HG02798 (cell line): ENCODE results near the gene SRXN1.

Experiments
- ATAC-seq: cut with Tn5 transposase; IDR thresholded peaks from one replicate; pipeline ENCODE4 v1.9.1; 2021; ENCODE audit warnings: mild to moderate bottlenecking; ENCODE audit not compliant: unreplicated experiment, poor library complexity

SRXN1 gene

DNA sequence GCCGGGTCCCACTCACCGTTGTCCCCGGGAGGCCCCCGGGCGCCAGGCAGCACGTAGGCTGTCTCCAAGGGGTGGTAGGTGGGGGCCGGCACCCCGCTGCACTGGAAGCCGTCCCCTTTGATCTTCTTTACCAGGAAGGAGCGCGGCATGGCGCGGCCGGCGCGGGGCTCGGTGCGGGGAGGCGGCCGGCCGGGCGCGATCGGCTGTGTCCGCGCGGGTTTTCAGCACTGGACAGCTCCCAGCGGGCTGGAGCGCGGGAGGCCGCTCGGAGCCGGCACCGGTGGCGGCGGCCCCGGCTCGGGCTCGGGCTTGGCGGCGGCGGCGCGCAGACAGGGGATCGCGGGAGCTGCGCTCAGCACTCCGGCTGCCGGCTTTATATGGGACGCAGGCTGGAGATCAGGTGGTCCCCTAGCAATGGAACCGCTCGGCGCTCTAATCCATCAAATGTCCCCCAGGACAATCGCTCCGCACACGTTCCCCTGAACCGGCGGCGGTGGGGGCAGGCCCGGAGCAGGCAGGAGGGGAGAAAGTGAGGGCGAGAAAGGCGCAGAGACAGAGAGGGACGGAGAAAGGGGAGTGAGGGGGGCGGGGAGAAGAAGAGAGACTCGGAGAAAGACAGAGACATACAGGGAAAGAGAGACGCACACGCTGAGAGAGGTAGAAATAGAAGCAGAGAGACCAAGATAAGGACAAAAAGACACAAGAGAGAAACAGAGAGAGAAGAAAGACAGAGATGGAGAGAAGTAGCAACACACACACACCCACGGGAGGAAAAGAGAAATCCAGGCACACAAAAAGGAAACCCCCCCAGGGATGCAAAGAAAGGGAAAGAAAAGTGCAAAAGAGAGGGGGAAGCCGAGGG lies 22.7 kb upstream of the SRXN1 start, which contains the start of gene SCRT2:
TSS of gene SCRT2 (minus strand) at position 350 of the 862 bp plus-strand sequence. CDS start at position 149, 201 bp downstream.
- ATAC-seq: peak; percentile 42

DNA sequence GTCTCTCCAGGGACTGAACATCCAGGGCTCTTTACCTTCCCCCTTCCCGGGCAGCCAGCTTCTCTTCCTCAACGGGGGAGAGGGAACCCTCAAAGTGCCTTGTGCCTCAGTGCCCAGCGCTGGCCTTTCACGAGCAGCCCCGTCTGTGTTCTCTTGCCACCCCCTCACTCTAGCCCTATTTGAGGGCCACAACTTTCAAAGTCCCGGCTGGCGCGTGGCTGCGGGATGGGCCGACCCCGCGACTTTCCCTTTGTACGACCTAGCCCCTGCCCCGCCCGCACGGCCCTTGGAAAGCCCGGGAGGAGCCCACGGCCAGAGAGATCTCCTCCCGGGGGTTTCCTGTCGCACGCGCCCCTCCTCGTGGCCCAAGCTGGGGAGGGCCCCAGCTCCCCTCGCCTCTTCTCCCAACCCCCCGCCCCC lies 22.0 kb upstream of the SRXN1 start:
- ATAC-seq: no peak

DNA sequence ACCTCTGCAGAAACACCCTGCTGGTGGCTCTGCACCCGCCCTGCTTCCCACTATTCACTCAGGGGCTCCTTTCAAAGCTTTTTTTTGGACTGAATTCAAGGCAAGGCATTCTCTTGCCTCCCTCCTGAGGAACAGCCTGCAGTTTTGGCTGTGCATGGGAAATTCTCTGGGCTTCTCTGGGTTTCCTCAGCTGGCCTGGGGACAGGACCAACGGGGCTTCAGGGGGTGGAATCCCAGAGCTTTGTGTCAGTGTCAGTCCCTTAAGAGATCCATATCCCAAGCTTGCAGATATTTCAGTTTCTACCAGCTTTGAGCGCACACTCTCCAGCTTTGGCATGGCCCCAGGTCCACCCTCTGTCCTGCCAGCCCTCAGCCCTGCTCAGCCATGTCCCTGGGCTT lies 20.6 kb upstream of the SRXN1 start:
- no peak for ATAC-seq

DNA sequence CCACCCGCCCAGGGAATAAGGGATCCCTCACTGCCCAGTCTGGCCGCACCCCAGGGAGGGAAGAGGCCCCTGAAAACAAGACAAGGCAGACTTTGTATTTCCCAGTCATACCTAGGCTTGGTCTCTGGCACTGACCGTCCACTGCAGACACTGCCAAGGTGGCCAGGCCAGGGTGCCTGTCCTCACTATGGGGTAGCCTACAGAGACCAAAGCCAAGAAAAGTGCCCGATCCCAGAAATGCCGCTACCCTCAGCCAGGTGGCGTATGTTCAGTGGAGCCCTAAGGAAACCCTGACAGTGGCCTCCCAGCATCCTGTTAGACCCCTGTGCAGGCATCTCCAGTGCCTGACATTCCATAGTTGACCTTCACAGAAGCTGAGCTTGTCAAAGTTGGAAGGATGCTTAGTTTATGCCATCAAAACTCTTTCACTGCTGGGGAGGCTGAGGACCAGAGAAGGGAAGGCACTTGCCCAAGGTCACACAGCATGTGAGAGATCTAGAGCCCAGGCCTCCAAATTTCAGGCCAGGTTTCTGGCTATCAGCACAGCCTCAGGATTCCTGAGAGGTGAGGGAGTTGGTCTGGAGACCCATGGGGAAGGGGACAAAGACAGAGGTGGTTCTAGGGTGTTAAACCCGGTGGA lies 20.1 kb upstream of the SRXN1 start:
- ATAC-seq: no peak

DNA sequence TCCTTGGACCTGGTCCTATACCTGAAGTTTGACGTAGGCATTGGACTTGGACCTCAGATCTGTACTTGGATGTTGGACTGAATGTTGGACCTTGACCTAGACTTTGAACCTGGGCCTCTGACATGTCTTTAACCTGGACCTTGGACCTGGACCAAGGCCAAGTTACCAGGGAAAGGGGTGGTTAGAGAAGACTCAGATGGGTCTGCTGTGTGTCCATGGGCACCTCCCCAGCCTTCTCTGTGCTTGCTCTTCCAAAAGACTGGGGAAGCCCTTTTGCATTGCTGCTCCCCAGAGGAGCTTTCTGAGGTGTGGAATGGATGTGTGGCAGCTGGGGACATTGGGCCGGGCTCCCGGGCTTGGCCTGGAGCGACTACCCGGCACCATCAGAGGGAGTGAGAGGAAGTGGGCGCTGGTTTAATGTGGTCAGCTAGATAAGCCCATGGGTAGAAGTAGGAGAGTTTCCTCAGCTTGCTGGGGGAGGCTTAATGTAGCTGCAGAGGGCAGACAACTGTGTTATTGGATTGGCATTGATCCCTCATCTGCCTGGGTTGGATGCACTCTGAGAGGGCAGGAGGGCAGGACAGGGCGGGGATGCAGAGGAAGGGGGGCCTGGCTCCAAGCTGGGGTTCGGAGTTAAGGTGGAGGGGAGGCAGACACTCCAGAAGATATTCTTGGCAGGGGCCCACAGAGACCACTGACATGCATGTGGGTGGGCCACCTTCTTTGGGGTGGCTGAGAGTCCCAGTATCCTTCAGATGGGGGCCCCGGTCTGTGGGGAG lies 18.4 kb upstream of the SRXN1 start:
- ATAC-seq: no peak

DNA sequence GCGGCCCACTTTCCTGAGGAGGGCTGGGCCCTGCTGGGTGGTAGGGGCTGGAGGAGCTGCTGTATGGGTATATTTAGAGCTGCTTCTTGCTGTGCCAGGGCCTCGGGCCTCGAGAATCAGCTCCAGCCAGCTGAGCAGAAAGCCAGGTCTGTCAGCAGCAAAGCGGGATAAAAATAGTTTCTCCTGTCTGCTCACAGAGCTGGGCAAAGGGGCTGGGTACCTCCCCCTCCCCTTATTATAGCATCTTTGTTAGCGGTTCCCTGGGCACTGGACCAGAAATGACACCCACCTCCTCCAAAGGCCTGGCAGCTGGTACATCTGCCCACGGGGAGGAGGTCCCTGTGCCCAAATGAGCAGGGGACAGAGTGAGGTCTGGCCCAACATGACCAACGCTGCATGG lies 16.6 kb upstream of the SRXN1 start:
- ATAC-seq: no peak

DNA sequence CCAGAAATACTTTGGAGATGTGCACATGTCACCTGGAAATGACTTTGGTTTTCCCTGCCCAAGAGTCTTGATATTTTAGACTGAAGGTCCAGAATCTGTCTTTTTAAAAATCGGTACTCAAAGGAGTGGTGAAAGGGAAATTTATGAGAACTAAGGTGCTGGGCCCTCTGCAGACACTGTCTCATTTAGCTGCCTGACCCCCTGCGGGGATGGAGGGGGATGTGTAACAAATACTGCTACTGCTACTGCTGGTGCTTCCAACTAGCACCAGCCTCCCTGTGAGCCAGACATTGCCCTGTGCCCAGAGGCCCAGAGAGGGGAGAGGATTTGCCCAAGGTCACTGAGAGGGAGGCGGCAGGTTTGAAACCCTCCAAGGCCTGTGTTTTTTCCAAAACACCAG lies 15.6 kb upstream of the SRXN1 start:
- ATAC-seq: no peak

DNA sequence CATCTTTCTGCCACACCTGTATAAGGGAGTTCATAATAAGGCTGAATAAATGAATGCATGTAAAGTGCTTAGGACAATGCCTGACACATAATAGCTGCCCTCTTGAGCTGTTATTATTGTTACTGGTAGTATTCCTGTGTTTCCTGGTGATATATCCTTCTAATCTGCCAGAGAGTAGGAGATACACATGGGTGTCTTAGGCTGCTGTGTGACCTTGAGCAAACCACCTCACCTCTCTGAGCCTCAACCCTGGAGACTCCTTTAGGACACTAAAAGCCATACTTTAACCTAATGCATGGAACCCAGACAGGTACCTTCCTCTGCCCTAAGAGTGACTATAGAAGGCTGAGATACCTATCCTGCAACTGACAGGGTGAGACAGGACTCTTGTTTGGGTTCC lies 15.1 kb upstream of the SRXN1 start:
- ATAC-seq: no peak

DNA sequence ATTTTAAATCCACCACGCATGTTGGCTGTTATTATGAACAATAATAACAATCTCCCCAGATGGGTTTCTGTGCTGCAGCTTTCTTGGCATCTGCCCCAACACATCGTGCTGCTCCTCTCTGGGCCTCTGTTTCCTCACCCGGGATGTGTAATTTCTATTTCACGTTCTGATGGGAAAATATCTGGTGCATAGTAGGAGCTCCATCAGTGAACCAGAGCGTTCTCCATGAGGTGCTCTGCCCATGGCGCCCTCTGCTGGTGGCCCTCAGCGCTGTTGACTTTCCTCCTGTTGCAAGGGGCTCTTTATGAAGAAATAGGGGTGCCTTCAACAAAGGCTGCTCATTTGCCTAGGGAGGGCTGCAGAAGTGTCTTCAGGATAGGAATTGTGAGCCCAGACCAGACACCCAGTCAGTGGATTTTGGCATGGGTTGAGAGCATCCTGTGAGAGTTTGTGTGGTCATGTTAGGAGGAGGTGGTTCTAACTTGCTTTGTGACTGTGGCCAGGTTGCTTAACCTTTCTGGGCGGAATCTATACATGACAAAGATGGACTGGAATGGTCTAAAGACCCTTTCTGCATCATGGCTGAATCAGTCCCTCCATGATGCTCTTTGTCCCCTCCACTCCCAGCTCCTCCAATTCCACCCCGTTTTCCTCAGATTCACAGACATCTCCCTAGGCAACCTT lies 14.5 kb upstream of the SRXN1 start:
- no peak for ATAC-seq

DNA sequence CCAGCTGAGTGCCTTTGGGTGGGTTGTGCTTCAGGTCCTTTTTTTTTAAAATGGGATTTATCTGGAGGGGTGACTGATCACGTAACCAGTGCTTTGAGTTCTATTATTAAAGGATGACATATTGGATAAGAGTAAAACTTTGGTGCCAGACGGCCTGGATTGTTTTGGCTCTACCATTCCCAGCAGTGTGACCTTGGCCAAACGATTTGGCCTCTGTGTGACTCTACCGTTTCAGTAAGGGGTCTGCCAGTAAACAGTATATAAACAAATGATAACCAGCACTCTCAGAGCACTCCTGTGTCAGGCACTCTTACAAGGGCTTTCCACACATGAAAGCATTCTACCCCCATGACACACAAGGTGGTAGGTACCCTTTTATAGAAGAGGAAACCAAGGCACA lies 13.9 kb upstream of the SRXN1 start:
- ATAC-seq: no peak

DNA sequence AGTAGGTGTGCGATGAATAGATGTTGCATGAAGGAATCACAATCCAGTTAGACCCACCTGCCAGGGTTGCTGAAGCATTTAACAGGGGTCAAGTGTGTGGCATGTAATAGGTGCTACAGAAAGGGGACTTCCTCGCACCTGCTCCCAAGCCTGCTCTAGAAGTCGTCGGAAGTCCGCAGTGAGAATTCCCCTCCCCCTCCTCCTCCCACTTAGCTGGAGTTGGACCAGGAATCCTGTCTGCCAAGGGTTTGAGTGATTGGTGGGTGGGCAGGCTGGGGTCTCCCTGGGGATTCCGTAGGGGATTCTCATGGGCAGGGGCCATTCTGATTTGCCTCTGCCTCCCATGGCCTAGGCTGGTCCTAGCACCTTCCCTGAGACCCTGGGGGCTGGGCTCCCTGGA lies 12.3 kb upstream of the SRXN1 start:
- ATAC-seq: no peak

DNA sequence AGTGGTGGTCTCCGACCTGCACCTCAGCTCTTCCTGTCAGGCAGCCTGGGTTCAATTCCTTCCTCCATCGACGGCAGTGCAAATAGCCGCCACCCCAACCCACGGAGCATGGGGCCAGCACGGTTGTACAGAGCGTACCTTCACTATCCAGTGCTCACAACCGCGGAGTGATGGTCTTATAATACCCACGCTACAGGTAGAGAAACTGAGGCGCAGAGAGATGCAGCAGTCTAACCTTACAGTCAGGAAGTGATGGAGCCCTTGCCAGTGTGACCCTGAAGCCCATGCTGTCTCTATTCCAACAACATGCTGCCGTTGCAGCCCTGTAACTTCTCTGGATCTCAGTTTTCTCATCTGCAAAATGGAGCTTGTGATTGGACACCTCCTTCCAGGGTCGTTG lies 11.6 kb upstream of the SRXN1 start:
- no peak for ATAC-seq

DNA sequence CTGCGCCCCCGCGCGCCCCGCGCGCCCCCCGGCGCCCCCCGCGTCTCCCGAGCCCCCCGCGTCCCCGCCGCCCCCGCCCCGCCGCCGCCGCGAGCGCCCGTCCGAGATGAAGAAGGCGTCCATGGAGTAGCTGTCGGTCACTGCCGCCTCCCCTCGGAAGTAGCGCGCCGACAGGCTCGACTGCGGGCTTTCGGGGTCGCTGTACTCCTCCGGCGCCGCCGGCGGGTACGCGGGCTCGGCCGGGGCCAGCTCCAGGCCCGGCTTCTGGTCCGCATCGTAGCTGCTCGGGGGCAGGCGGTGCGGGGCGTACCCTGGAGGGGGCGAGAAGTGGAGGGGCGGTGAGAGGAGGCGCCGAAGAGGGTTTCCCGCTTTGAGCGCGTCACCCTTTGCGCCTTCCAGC lies 11.2 kb upstream of the SRXN1 start:
- no peak for ATAC-seq

DNA sequence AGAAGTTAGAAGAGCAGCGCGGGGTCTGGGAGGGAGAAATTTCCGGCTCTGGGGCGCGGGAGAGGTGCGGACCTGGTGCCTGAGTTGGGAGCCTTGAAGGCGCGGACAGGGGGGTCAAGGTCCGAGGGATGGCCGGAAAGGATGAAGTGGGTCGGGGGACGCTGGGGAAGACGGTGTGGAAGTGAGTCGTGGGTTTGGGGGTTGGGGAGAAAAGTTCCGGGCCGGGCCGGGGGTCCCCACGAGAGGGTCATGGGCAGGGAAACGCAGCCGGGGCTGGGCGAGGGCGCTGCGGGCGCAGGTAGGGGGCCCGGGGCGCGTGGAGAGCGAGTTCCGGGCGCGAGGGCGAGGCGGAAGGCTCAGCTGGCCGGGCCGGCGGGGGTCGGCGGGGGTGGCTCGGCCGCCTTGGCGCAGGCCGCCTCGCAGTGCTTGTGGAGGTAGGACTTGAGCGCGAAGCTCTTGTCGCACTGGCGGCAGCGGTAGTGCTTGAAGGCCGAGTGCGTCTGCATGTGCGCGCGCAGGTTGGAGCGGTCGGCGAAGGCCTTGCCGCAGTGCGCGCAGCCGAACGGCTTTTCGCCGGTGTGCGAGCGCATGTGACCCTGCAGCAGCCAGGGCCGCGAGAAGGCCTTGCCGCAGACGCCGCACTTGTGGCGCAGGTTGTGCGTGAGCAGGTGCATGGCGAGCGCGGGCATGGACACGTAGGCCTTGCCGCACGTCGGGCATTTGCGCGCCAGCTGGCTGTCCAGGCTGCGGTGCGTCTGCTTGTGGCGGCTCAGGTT lies 10.5 kb upstream of the SRXN1 start:
- ATAC-seq: no peak

DNA sequence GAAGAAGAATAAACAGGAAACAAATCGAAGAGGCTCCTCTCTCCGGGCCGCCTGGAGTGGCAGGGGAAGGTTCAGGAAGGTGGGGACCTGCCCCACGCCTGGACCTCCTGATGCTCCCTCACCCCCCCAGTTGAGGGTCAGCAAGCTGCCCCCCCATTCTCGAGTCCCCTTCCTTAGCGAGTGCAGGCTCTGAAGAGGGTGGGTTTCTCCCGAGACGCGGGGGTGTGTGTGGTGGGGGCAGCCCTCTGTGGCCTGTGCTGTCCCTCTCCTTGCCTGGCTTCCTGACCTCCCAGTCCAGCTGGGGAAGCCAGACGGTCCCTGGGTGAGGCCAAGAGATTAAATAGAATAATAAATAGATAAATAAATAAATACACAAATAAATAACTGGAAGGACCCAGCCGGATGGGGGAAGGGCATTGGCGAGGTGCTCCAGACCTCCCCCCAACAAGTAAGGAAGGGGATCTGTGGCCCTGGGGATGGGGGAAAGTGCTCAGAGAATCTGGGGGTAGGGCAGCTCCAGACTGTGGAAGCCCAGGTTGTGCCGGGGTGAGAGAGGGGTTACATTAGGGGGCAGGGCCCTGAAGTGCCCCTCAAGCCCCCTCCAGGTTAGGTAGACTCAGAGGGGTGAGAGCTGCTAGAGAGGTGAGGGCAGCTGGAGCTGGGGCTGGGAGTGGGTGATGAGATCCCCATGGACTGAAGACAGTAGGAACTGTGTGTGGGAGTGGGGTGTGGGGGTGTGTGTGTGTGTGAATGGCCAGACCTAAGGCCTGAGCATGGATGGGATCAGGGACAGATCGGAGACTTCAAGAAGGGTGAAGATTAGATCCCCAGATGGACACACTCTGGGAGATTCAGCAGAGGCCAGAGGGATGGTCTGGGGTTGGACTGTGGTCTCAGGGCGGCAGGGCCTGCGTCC lies 9.5 kb upstream of the SRXN1 start:
- ATAC-seq: no peak

DNA sequence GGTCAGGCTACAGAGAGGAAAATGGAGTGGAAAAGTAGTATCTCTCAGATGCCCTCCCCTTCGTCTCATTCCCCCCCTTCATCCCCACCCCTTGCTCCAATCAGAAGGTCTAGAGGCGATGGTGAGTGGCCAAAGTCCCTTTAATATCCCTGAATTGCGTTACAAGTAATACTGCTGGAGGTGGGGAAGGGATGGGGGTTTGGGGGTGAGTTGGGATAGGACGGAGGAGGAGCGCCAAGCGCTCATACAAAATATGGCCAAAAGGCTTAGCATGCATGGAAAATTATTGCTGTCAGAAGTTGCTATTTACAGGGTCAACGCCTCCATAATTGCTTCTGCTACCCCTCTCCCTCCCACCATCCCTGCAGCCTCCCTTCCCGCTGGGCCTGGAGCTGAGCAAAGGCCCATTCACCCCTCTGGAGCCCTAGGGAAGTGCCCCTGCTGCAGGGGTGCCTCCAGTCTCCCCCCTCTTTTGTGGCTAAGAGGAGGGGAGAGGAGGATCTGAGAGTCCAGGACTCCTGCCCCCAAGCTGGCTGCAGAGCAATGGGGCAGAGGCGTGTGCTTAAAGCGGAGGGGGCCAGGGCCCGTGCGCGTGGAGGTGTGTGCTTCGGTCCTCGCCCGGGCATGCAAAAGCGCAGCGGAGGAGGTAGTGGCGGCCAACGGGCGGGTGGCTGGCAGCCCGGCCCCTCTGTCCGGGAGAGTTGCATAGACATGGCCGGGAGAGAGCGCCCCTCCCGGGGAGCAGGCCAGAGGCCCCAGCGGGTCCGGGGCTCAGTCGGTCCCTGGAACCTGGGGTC lies 8.7 kb upstream of the SRXN1 start:
- ATAC-seq: no peak

DNA sequence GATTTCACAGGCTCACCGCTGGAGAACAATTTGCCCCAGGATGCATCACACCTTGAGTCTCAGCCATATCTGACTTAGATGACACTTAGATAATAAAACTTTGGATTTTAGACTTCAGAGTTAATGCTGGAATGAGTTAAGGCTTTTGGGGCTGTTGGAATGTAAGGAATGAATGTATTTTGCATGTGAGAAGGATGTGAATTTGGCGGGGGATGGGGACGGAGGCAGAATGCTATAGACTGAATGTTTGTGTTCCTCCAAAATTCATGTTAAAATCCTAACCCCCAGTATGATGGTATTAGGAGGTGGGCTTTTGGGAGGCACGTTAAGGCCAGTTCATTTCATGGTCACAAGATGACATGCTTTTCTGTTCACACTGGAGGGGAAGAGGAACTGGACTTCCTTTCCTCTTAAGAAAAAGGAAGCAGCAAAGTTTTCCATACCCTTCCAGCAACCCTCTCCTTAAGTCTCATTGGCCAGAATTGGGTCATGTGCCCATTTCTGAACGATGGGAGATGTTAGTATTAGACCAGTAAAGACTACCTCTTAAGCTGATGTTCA lies 5.8 kb upstream of the SRXN1 start:
- ATAC-seq: no peak

DNA sequence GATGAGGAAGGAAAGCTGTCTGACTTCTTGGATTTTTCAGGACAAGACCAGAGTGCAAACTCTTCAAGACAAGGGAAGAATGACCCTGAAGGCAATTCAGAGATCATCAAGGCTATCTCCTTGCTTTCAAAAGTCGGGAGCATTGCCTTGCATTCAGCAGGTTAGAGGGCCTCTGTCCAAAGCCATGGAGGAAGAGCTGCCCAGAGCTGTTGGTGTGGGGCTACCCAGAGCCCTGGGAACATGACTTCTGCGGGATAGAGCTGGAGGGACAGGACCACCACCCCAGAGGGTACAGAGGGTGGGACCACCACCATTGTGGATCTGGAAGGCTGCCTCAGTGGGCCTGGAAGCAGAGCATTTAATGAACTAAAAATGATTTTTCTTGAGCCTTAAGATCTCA lies 5.2 kb upstream of the SRXN1 start:
- ATAC-seq: no peak
